HG03520 (cell line): ENCODE results near the gene DLGAP1.
"Not testable (repeated sequence)": the region's sequence is repeated elsewhere in the genome, so short reads cannot be mapped to it uniquely, and the experiment has no call there.

ENCODE experiments used
- ATAC-seq: cut with Tn5 transposase; IDR thresholded peaks from one replicate; pipeline ENCODE4 v1.9.1; 2021; ENCODE audit warnings: mild to moderate bottlenecking, moderate library complexity; ENCODE audit not compliant: unreplicated experiment

DLGAP1 gene

GRCh38 chr18:4391859-4392258, 63.2 kb downstream of the DLGAP1 start:
- no peak for ATAC-seq

- ATAC-seq = no peak
Observed at GRCh38 chr18:4385876-4386275, 69.2 kb downstream of the DLGAP1 start.

- no peak for ATAC-seq
Observed at GRCh38 chr18:4384932-4385331, 70.2 kb downstream of the DLGAP1 start.

GRCh38 chr18:4374564-4374963, 80.5 kb downstream of the DLGAP1 start:
- ATAC-seq = no peak

GRCh38 chr18:4369705-4370104, 85.4 kb downstream of the DLGAP1 start:
- no peak for ATAC-seq

GRCh38 chr18:4360221-4360715, 94.8 kb downstream of the DLGAP1 start:
- no peak for ATAC-seq

- ATAC-seq = no peak
Observed at GRCh38 chr18:4358618-4359017, 96.5 kb downstream of the DLGAP1 start.

- ATAC-seq = no peak
Observed at GRCh38 chr18:4357579-4357978, 97.5 kb downstream of the DLGAP1 start.

GRCh38 chr18:4356929-4357328, 98.2 kb downstream of the DLGAP1 start:
- no peak for ATAC-seq

- no peak for ATAC-seq
Observed at GRCh38 chr18:4353853-4354418, 101.2 kb downstream of the DLGAP1 start.

- ATAC-seq = no peak
Observed at GRCh38 chr18:4352746-4353551, 102.2 kb downstream of the DLGAP1 start.

GRCh38 chr18:4351005-4351404, 104.1 kb downstream of the DLGAP1 start:
- ATAC-seq = no peak

- ATAC-seq = no peak
Observed at GRCh38 chr18:4335386-4335785, 119.7 kb downstream of the DLGAP1 start.

GRCh38 chr18:4333043-4333442, 122.1 kb downstream of the DLGAP1 start:
- ATAC-seq = no peak

- ATAC-seq = no peak
Observed at GRCh38 chr18:4319738-4320677, 135.1 kb downstream of the DLGAP1 start.

- ATAC-seq = no peak
Observed at GRCh38 chr18:4318311-4318710, 136.8 kb downstream of the DLGAP1 start.

GRCh38 chr18:4311945-4312344, 143.2 kb downstream of the DLGAP1 start:
- not testable (repeated sequence) for ATAC-seq

GRCh38 chr18:4311136-4311535, 144.0 kb downstream of the DLGAP1 start:
- ATAC-seq = no peak

- no peak for ATAC-seq
Observed at GRCh38 chr18:4309227-4309626, 145.9 kb downstream of the DLGAP1 start.

- no peak for ATAC-seq
Observed at GRCh38 chr18:4308576-4308975, 146.5 kb downstream of the DLGAP1 start.

GRCh38 chr18:4299395-4299794, 155.7 kb downstream of the DLGAP1 start:
- no peak for ATAC-seq
